Fibroblast of skin of back (primary cell): ENCODE measurements around the gene NT5DC2.

Source experiments
- DNase-seq: peaks from one replicate; pipeline ENCODE4 v3.0.0-alpha.2; 2013

NT5DC2 gene

GRCh38 chr3:52524752-52525679 is 8.6 kb downstream of the NT5DC2 start:
- DNase-seq, result no peak

- no peak for DNase-seq
Measured at GRCh38 chr3:52524258-52524751, 9.4 kb downstream of the NT5DC2 start.

DNA sequence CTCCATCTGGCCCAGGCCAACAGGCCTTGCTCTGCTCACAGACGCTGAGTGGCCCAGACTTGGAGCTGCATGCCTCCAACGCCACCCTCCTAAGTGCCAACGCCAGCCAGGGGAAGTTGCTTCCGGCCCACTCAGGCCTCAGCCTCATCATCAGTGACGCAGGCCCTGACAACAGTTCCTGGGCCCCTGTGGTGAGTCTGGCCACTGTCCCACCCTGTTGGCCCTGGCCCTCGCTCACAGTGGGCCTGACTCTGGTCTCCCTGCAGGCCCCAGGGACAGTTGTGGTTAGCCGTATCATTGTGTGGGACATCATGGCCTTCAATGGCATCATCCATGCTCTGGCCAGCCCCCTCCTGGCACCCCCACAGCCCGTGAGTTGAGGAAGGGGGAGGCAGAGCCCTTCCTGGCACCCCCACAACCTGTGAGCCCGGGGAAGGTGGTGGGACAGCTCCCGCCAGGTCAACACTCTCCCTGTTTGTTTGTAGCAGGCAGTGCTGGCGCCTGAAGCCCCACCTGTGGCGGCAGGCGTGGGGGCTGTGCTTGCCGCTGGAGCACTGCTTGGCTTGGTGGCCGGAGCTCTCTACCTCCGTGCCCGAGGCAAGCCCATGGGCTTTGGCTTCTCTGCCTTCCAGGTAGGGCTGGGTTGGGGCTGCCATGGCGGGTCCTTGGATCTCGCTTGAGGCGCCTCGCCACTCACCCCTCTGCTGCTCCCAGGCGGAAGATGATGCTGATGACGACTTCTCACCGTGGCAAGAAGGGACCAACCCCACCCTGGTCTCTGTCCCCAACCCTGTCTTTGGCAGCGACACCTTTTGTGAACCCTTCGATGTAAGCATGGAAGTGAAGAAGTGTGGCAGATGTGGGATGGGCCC is 10.0 kb downstream of the NT5DC2 start:
- DNase-seq, result no peak

GRCh38 chr3:52522651-52523251 is 10.9 kb downstream of the NT5DC2 start:
- DNase-seq, result no peak

DNA sequence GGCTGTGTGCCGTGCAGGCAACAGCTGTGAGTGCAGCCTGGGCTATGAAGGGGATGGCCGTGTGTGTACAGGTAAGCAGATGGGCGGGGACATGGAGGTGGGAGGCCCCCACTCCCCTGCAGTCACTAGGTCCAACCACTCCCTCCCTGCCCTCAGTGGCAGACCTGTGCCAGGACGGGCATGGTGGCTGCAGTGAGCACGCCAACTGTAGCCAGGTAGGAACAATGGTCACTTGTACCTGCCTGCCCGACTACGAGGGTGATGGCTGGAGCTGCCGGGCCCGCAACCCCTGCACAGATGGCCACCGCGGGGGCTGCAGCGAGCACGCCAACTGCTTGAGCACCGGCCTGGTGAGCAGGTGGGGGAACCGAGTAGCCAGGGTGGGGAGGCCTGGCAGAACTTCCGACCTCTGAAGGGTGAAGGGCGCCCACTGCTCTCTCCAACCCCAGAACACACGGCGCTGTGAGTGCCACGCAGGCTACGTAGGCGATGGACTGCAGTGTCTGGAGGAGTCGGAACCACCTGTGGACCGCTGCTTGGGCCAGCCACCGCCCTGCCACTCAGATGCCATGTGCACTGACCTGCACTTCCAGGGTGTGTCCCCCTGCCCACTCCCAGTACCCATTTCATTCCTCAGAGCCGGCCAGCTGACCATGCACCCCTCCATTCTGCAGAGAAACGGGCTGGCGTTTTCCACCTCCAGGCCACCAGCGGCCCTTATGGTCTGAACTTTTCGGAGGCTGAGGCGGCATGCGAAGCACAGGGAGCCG is 11.6 kb downstream of the NT5DC2 start:
- DNase-seq, result no peak

GRCh38 chr3:52521488-52521824 is 12.2 kb downstream of the NT5DC2 start:
- DNase-seq, result no peak

DNA sequence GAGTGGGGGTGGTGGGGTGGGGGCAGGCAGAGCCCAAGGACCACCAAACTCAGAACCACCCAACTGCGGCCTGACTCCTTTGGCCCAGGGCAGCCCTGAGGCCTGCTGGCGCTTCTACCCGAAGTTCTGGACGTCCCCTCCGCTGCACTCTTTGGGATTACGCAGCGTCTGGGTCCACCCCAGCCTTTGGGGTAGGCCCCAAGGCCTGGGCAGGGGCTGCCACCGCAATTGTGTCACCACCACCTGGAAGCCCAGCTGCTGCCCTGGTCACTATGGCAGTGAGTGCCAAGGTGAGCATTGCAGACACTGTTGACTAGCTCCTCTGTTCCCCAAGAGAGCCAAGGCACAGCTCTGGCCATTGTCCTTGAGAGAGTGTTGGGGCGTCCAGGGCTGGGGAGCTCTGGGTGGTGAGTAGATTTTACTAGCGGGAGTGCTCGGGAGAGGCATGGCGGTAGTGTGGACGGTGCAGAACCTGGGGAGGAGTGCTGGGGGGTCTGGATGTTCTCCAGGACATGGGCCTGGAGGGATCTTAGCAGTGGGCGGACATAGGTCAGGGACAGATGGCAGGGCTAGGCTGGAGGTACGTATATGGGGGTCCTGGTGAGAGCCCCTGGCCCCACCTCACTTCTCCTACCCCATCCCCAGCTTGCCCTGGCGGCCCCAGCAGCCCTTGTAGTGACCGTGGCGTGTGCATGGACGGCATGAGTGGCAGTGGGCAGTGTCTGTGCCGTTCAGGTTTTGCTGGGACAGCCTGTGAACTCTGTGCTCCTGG is 12.8 kb downstream of the NT5DC2 start:
- DNase-seq, result no peak

- no peak for DNase-seq
Measured at GRCh38 chr3:52520141-52520667, 13.5 kb downstream of the NT5DC2 start.

GRCh38 chr3:52519445-52520140 is 14.1 kb downstream of the NT5DC2 start:
- no peak for DNase-seq

- DNase-seq, result no peak
Measured at GRCh38 chr3:52518723-52519444, 14.8 kb downstream of the NT5DC2 start.

- DNase-seq, result no peak
Measured at GRCh38 chr3:52517796-52518722, 15.6 kb downstream of the NT5DC2 start.

GRCh38 chr3:52516509-52517195 is 17.0 kb downstream of the NT5DC2 start:
- no peak for DNase-seq

- no peak for DNase-seq
Measured at GRCh38 chr3:52515192-52515591, 18.5 kb downstream of the NT5DC2 start.

GRCh38 chr3:52514576-52514975 is 19.1 kb downstream of the NT5DC2 start:
- no peak for DNase-seq

GRCh38 chr3:52513281-52513680 is 20.4 kb downstream of the NT5DC2 start:
- no peak for DNase-seq

GRCh38 chr3:52512727-52513126 is 20.9 kb downstream of the NT5DC2 start:
- DNase-seq, result no peak

- no peak for DNase-seq
Measured at GRCh38 chr3:52512105-52512504, 21.6 kb downstream of the NT5DC2 start.

- no peak for DNase-seq
Measured at GRCh38 chr3:52511509-52511908, 22.1 kb downstream of the NT5DC2 start.
